ENCODE data around the gene PSMG1. TPM values are rescaled to one million over a fixed set of nuclear protein-coding genes. Genes with fewer than 3 reads are reported as not detected.

The PSMG1 gene
- total RNA-seq, 2 experiments from 2014 or later = 7.8 to 7.9 TPM

GRCh38 chr21:39218082-39218409, 34.8 kb upstream of the PSMG1 start:
- Mint-ChIP-seq H3K27me3 (no peaks in the 10 kb centered on the region), H3K4me3 (no peak overlapping the region), H3K9me3 (no peaks in the 10 kb centered on the region), H3K27ac (no peak overlapping the region), H3K4me1 (ENCODE audit: low read depth) (peaks cover 25% of the 10 kb centered on the region), H3K36me3 (ENCODE audit: low read depth) (peaks cover 85% of the 10 kb centered on the region)
- CTCF ChIA-PET = no interaction called here
- no peak overlapping the region for H3K27ac ChIP-seq (ENCODE audit: low read depth in 1 of 2, low read length in 2 of 2)
- H3K9me3 ChIP-seq (ENCODE audit: control insufficient read depth in 1 of 2, insufficient read depth in 1 of 2, low read length in 2 of 2) = no peaks in the 10 kb centered on the region
- no peak for ATAC-seq (ENCODE audit: poor library complexity)
- no peaks in the 10 kb centered on the region for H3K27me3 ChIP-seq (ENCODE audit: control insufficient read depth in 1 of 2, insufficient read depth in 2 of 2, low read length in 2 of 2)
- H3K36me3 ChIP-seq (ENCODE audit: insufficient read depth, low read length) = peaks cover 40% of the 10 kb centered on the region
- no peak for DNase-seq
- POLR2A ChIA-PET = no interaction called here
- H3K4me3 ChIP-seq (ENCODE audit: low read length) = no peak overlapping the region
- intact Hi-C loops (cut with DNase I, micrococcal nuclease) = no loop called here
- no peaks in the 10 kb centered on the region for H3K4me1 ChIP-seq (ENCODE audit: insufficient read depth, low read length)
- no peak for TF ChIP-seq CTCF (IDR thresholded peaks at IDR 0.05)

GRCh38 chr21:39217356-39218081, 34.3 kb upstream of the PSMG1 start:
- H3K36me3 ChIP-seq (ENCODE audit: insufficient read depth, low read length) = peaks cover 39% of the 10 kb centered on the region
- H3K27me3 Mint-ChIP-seq = no peaks in the 10 kb centered on the region

GRCh38 chr21:39216290-39216689, 33.0 kb upstream of the PSMG1 start:
- Mint-ChIP-seq H3K27me3 (no peaks in the 10 kb centered on the region), H3K27ac (no peak overlapping the region), H3K9me3 (no peaks in the 10 kb centered on the region), H3K36me3 (ENCODE audit: low read depth) (peaks cover 81% of the 10 kb centered on the region), H3K4me3 (no peak overlapping the region), H3K4me1 (ENCODE audit: low read depth) (peaks cover 22% of the 10 kb centered on the region)
- intact Hi-C loops (cut with DNase I, micrococcal nuclease) = no loop called here
- Histone ChIP-seq H3K27me3 (ENCODE audit: control insufficient read depth in 1 of 2, insufficient read depth in 2 of 2, low read length in 2 of 2) (no peaks in the 10 kb centered on the region), H3K27ac (ENCODE audit: low read depth in 1 of 2, low read length in 2 of 2) (no peak overlapping the region), H3K4me1 (ENCODE audit: insufficient read depth, low read length) (no peaks in the 10 kb centered on the region), H3K9me3 (ENCODE audit: control insufficient read depth in 1 of 2, insufficient read depth in 1 of 2, low read length in 2 of 2) (no peaks in the 10 kb centered on the region), H3K36me3 (ENCODE audit: insufficient read depth, low read length) (peaks cover 48% of the 10 kb centered on the region), H3K4me3 (ENCODE audit: low read length) (no peak overlapping the region)
- TF ChIP-seq CTCF (IDR thresholded peaks at IDR 0.05) = no peak
- no peak for DNase-seq
- no peak for ATAC-seq (ENCODE audit: poor library complexity)
- CTCF ChIA-PET = no interaction called here
- POLR2A ChIA-PET = no interaction called here

More at GRCh38 chr21:39217356-39218081, 34.3 kb upstream of the PSMG1 start:
- Mint-ChIP-seq H3K4me3 (no peak overlapping the region), H3K9me3 (no peaks in the 10 kb centered on the region), H3K4me1 (ENCODE audit: low read depth) (peaks cover 20% of the 10 kb centered on the region), H3K27ac (no peak overlapping the region), H3K36me3 (ENCODE audit: low read depth) (peaks cover 83% of the 10 kb centered on the region)
- intact Hi-C loops (cut with DNase I, micrococcal nuclease) = no loop called here
- H3K4me1 ChIP-seq (ENCODE audit: insufficient read depth, low read length) = no peaks in the 10 kb centered on the region
- ATAC-seq (ENCODE audit: poor library complexity) = no peak
- POLR2A ChIA-PET = no interaction called here
- no peaks in the 10 kb centered on the region for H3K27me3 ChIP-seq (ENCODE audit: control insufficient read depth in 1 of 2, insufficient read depth in 2 of 2, low read length in 2 of 2)
- no peak for TF ChIP-seq CTCF (IDR thresholded peaks at IDR 0.05)
- no peak overlapping the region for H3K27ac ChIP-seq (ENCODE audit: low read depth in 1 of 2, low read length in 2 of 2)
- H3K4me3 ChIP-seq (ENCODE audit: low read length) = no peak overlapping the region
- H3K9me3 ChIP-seq (ENCODE audit: control insufficient read depth in 1 of 2, insufficient read depth in 1 of 2, low read length in 2 of 2) = no peaks in the 10 kb centered on the region
- CTCF ChIA-PET = no interaction called here
- DNase-seq = no peak

Data from CD4-positive, alpha-beta T cell (primary cell).